ENCODE data around the gene PON2. TPM values are rescaled to one million over a fixed set of nuclear protein-coding genes. Genes with fewer than 3 reads are reported as not detected.

Gene PON2
- polyA plus RNA-seq, 1 of the 3 experiments (the other 2 are of a cell fraction): 125 TPM

GRCh38 chr7:95436407-95436806, 1.6 kb upstream of the PON2 start:
- 70% methylated on average over 4 of the region's 4 CpGs for WGBS (ENCODE audit: low lambda C conversion rate)
- Histone ChIP-seq H3K9me3 (no peaks in the 10 kb centered on the region), H3K4me3 (ENCODE audit: low read depth in 2 of 2, low read length in 1 of 2) (no peak overlapping the region), H3K27me3 (ENCODE audit: insufficient read depth) (no peaks in the 10 kb centered on the region), H3K4me2 (no peak overlapping the region), H3K36me3 (replicated peaks in 1 of 2; ENCODE audit: control insufficient read depth in 1 of 2, insufficient read depth in 2 of 2, low read length in 1 of 2) (peaks cover 0 to 6% of the 10 kb centered on the region in 2 experiments), H2AFZ (ENCODE audit: low read depth) (no peak overlapping the region), H3F3A (replicated peaks; ENCODE audit: insufficient read depth) (no peaks in the 10 kb centered on the region), H3K9ac (no peak overlapping the region), H3K4me1 (ENCODE audit: control insufficient read depth in 1 of 2, insufficient read depth in 2 of 2, low read depth in 1 of 2, low read length in 1 of 2) (peaks cover 0 to 6% of the 10 kb centered on the region in 2 experiments; a peak in 1 of 4 replicates), H3K9me2 (no peaks in the 10 kb centered on the region), H3K27ac (ENCODE audit: low read depth in 2 of 2, low read length in 1 of 2) (no peak overlapping the region), H3K79me2 (ENCODE audit: insufficient read depth) (peaks cover 32% of the 10 kb centered on the region), H4K20me1 (ENCODE audit: insufficient read depth) (no peaks in the 10 kb centered on the region)
- ChIA-PET CTCF (interaction anchor here (0.8 to 1.4 kb wide), 3 partner anchors 10 to 75 kb away, joined by 3 to 5 read pairs (median 3); no protein-coding TSS in a partner anchor), POLR2A (no interaction called here)
- TF ChIP-seq USF1 (IDR thresholded peaks at IDR 0.05; ENCODE audit: borderline replicate concordance, low read depth): no peak
- TF ChIP-seq, protein P1, sequence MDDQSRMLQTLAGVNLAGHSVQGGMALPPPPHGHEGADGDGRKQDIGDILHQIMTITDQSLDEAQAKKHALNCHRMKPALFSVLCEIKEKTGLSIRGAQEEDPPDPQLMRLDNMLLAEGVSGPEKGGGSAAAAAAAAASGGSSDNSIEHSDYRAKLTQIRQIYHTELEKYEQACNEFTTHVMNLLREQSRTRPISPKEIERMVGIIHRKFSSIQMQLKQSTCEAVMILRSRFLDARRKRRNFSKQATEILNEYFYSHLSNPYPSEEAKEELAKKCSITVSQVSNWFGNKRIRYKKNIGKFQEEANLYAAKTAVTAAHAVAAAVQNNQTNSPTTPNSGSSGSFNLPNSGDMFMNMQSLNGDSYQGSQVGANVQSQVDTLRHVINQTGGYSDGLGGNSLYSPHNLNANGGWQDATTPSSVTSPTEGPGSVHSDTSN (IDR thresholded peaks at IDR 0.05): no peak
- TF ChIP-seq, protein P2, sequence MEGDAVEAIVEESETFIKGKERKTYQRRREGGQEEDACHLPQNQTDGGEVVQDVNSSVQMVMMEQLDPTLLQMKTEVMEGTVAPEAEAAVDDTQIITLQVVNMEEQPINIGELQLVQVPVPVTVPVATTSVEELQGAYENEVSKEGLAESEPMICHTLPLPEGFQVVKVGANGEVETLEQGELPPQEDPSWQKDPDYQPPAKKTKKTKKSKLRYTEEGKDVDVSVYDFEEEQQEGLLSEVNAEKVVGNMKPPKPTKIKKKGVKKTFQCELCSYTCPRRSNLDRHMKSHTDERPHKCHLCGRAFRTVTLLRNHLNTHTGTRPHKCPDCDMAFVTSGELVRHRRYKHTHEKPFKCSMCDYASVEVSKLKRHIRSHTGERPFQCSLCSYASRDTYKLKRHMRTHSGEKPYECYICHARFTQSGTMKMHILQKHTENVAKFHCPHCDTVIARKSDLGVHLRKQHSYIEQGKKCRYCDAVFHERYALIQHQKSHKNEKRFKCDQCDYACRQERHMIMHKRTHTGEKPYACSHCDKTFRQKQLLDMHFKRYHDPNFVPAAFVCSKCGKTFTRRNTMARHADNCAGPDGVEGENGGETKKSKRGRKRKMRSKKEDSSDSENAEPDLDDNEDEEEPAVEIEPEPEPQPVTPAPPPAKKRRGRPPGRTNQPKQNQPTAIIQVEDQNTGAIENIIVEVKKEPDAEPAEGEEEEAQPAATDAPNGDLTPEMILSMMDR (IDR thresholded peaks at IDR 0.05): no peak
- no peak for TF ChIP-seq NFIC (IDR thresholded peaks at IDR 0.05; ENCODE audit: borderline replicate concordance)
- TF ChIP-seq RCOR1 (IDR thresholded peaks at IDR 0.05; ENCODE audit: low read length): no peak
- TF ChIP-seq USF2 (IDR thresholded peaks at IDR 0.05; ENCODE audit: borderline replicate concordance, low read depth, low read length): no peak
- no peak for TF ChIP-seq MEF2A (IDR thresholded peaks at IDR 0.05; ENCODE audit: borderline replicate concordance, low read depth)
- DNase-seq: no peak

DNA sequence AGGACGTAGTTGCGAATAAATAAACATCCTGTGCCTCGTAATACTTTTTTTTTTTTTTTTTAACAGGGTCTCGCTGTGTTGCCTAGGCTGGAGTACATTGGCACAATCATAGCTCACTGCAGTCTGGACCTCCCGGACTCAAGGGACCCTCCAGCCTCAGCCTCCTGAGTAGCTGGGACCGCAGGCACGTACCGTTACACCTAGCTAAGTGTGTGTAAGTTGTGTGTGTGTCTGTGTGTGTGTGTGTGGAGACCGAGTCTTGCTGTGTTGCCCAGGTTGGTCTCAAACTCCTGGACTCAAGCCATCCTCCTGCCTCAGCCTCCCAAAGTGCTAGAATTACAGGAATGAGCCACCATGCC, 573 bp upstream of the PON2 start:
- Histone ChIP-seq H3K4me1 (ENCODE audit: control insufficient read depth in 1 of 2, insufficient read depth in 2 of 2, low read depth in 1 of 2, low read length in 1 of 2) (peaks cover 0 to 6% of the 10 kb centered on the region in 2 experiments; a peak in 1 of 4 replicates), H3K79me2 (ENCODE audit: insufficient read depth) (peaks cover 33% of the 10 kb centered on the region), H3K4me3 (ENCODE audit: low read depth in 2 of 2, low read length in 1 of 2) (peak overlapping the region; percentile 70 to 72; a peak in 3 of 4 replicates), H3K27me3 (ENCODE audit: insufficient read depth) (no peaks in the 10 kb centered on the region), H3K9me2 (no peaks in the 10 kb centered on the region), H3K27ac (ENCODE audit: low read depth in 2 of 2, low read length in 1 of 2) (peak overlapping the region; percentile 64 to 83; a peak in 3 of 4 replicates), H2AFZ (ENCODE audit: low read depth) (peak overlapping the region; percentile 99), H3F3A (replicated peaks; ENCODE audit: insufficient read depth) (no peaks in the 10 kb centered on the region), H3K9ac (peak overlapping the region; percentile 86), H3K9me3 (no peaks in the 10 kb centered on the region), H3K36me3 (replicated peaks in 1 of 2; ENCODE audit: control insufficient read depth in 1 of 2, insufficient read depth in 2 of 2, low read length in 1 of 2) (peaks cover 0 to 6% of the 10 kb centered on the region in 2 experiments), H3K4me2 (peak overlapping the region; percentile 76), H4K20me1 (ENCODE audit: insufficient read depth) (no peaks in the 10 kb centered on the region)
- ChIA-PET CTCF (interaction anchor here (0.6 to 1.9 kb wide), 6 partner anchors 15 to 986 kb away, joined by 3 to 12 read pairs (median 3); no protein-coding TSS in a partner anchor), POLR2A (interaction anchor here (0.7 to 1.3 kb wide), 3 partner anchors 9 to 125 kb away, joined by 3 read pairs; no protein-coding TSS in a partner anchor)
- DNase-seq: no peak
- WGBS (ENCODE audit: low lambda C conversion rate): 64% methylated on average over 9 of the region's 9 CpGs
- TF ChIP-seq, protein P2 (IDR thresholded peaks at IDR 0.05): no peak
- TF ChIP-seq USF1 (IDR thresholded peaks at IDR 0.05; ENCODE audit: borderline replicate concordance, low read depth) (no peak), MXI1 (IDR thresholded peaks at IDR 0.05; ENCODE audit: low read depth, low read length) (no peak), TEAD4 (IDR thresholded peaks at IDR 0.05; ENCODE audit: borderline replicate concordance, insufficient read depth) (no peak), RCOR1 (IDR thresholded peaks at IDR 0.05; ENCODE audit: low read length) (no peak), POLR2AphosphoS5 (IDR thresholded peaks at IDR 0.05; ENCODE audit: low read depth, low read length) (no peak), USF2 (IDR thresholded peaks at IDR 0.05; ENCODE audit: borderline replicate concordance, low read depth, low read length) (no peak), IRF3 (IDR thresholded peaks at IDR 0.05; ENCODE audit: low read depth, low read length) (no peak), TCF12 (IDR thresholded peaks at IDR 0.05) (no peak), FOSL2 (IDR thresholded peaks at IDR 0.05; ENCODE audit: borderline replicate concordance, low read depth) (no peak), GABPA (IDR thresholded peaks at IDR 0.05; ENCODE audit: low read depth) (no peak), NRF1 (IDR thresholded peaks at IDR 0.05; ENCODE audit: low read depth, low read length) (no peak), NFIC (IDR thresholded peaks at IDR 0.05; ENCODE audit: borderline replicate concordance) (no peak)
